Gastrocnemius medialis (tissue), 4 donors: ENCODE data around the gene GABARAPL2.

ENCODE experiments used
- POLR2A ChIP-seq, 2 donors: fragments of 450-650 bp; IDR thresholded peaks; one replicate each; pipeline ENCODE4 v1.6.1; 2017; ENCODE audit warnings: antibody characterized with exemption in 2 of 2, mild to moderate bottlenecking in 2 of 2, moderate library complexity in 2 of 2
- TF ChIP-seq, protein P1 (sequence below), 5 experiments: fragments of 450-650 bp in 3 of 5; fragments of 200-600 bp in 2 of 5; sonication (generic) in 2 of 5; IDR thresholded peaks in 4 of 5; conservative IDR thresholded peaks in 1 of 5; 1 replicate in 4 of 5; 2 replicates in 1 of 5; pipeline ENCODE4 v1.5.1; 2016 to 2019; ENCODE audit warnings: antibody characterized with exemption in 5 of 5, mild to moderate bottlenecking in 3 of 5, moderate library complexity in 3 of 5

DNA sequence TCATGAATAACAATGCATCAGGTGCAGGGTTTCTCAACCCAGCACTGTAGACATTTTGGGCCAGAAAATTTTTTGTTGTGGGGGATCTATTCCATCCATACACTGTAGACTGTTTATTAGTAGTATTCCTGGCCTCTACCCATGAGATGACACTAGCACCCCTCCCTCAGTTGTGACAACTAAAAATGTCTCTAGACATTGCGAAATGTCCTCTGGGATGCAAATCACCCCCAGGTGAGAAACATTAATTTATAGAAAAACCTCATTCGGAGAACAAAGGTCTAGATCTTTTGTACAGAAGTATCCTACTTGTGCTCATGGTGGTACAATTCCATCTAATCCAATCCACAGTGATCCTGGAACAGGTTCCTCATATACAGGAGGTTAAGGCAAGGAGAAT lies 52.6 kb downstream of the GABARAPL2 start:
- TF ChIP-seq POLR2A (IDR thresholded peaks at IDR 0.05) = no peak
- TF ChIP-seq, protein P1, sequence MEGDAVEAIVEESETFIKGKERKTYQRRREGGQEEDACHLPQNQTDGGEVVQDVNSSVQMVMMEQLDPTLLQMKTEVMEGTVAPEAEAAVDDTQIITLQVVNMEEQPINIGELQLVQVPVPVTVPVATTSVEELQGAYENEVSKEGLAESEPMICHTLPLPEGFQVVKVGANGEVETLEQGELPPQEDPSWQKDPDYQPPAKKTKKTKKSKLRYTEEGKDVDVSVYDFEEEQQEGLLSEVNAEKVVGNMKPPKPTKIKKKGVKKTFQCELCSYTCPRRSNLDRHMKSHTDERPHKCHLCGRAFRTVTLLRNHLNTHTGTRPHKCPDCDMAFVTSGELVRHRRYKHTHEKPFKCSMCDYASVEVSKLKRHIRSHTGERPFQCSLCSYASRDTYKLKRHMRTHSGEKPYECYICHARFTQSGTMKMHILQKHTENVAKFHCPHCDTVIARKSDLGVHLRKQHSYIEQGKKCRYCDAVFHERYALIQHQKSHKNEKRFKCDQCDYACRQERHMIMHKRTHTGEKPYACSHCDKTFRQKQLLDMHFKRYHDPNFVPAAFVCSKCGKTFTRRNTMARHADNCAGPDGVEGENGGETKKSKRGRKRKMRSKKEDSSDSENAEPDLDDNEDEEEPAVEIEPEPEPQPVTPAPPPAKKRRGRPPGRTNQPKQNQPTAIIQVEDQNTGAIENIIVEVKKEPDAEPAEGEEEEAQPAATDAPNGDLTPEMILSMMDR (IDR thresholded peaks at IDR 0.05 in 4 of 5, conservative IDR thresholded peaks at IDR 0.05 in 1 of 5) = no peak
